HG02938 (cell line): Measurements from ENCODE around the gene SBF2.

ENCODE experiments used
- ATAC-seq: cut with Tn5 transposase; IDR thresholded peaks from one replicate; pipeline ENCODE4 v1.9.1; 2021; ENCODE audit warnings: mild to moderate bottlenecking, moderate library complexity; ENCODE audit not compliant: unreplicated experiment

SBF2 gene

DNA sequence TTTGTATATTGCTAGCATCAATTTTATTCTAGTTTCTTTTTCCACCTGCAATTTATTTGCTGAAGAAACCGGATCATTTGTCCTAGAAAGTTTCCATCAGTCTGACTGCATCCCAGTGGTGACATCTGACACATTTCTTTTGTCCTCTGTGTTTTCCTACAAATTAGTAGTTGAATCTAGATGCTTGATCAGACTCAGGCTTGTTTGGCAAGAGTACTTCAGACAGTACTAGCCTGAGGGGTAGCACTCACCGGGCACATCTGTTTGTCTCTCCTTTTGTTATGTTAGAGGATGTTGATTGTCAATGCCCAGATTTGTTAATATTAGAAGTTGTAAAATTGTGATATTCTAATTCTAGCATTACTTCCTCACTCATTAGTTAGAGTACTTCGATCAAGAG lies 425.4 kb downstream of the SBF2 start:
- no peak for ATAC-seq

- ATAC-seq, result no peak
These were observed 431.0 kb downstream of the SBF2 start for GRCh38 chr11:9862981-9863380.

DNA sequence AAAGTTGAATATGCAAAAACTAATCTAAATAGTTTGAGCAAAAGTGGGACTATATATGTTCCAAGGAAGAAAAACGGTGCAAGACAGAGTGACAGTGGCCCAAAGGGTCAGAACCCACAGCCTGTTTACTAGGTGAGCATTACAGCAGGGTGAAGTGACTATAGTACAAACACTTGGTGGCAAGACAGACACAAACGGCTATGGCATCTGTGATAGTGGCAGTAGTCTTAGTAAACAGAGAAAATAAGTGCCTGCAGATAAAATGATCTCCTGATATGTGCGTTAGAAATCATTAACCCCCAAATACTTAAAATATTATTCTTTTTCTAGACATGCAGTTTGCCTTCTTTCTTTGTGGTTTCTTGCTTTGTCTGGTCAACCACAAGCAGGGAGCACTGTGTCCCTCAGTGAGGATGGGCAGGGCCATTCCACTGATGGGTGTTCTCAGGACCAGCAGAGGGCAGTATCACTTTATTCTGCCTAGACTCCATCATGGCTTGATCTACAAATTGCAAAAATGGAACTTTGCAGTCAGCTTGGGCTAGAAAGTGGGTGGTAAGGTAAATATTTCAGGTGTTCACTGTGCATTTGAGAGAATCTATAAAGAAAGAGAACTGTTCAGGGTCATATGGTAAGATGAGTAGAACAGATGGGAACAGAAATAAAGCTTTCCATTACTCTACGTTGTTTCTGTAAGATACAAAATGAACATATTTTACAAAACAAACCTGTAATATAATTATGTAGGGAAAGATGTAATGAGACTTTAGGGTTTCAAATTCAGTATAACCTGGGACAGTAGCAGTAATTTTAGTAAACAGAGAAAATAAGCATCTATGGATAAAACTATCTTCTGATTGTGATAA lies 431.9 kb downstream of the SBF2 start:
- ATAC-seq, result peak; percentile 72

GRCh38 chr11:9859554-9860305 lies 434.3 kb downstream of the SBF2 start:
- ATAC-seq, result no peak

DNA sequence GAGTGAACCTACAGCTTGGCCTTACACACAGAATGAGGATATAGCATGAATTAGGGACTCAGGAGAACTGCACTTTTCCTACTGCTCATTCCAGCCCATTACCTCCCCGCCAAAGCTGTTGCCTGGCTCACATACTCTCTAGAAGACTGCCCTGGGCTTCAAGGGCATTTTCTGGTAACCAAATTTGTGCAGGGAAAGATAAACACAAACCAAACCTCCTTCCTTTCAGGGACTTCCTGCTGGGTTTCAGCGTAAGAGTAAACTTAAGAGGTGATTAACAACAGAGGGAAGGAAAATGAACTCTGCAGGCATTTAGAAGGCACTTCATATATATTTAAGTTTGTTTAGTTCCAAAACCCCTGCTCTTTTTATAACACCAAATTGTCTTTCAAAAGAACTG lies 435.2 kb downstream of the SBF2 start:
- no peak for ATAC-seq

DNA sequence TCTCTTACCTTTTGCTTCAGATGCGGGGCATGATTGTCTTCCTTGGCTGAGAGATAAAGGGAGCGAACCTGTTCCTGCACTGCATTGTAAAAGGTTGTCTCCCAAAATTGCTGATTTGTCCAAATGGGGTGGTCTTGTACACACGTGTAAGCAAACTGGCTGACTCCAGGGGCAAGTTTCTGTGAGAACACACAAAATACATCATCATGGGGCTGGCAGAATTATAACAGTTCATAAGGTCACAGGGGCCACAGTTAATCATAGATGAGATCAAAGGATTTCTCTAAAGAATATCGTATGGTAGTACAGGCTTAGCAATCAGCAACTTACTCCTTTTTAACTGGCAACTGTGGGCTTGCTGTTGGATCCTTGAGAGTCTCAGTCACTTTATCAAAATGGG lies 435.8 kb downstream of the SBF2 start:
- ATAC-seq, result no peak

- no peak for ATAC-seq
These were observed 438.3 kb downstream of the SBF2 start for GRCh38 chr11:9855579-9856287.

DNA sequence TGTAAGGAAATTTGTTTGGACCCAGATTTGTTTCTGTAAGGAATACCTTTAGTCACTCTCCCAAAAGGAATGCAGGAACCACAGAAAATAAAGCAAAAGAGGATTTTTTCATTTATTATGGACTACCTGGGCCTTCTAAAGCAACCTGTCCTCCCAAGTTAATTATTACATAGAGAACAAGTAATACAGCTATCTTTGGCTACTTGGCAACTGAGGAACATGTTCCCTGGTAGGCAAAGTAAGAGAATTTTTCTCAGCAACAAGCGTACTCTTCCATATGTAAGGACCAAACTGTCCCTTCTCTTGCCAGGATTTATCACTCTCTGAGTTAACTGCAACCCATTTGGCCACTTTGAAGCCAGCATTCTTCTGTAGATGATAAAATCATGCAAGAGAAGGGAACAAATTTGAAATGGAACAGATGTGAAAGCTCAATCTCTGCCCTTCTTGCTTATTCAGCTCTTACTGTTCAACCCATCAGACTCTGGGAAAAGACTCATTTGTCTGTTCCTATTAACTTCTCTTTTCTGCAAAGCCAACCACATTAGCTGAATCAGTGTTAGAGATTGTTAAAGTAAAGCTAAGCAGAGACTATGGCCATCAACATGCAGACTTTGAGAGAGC lies 440.0 kb downstream of the SBF2 start:
- no peak for ATAC-seq

DNA sequence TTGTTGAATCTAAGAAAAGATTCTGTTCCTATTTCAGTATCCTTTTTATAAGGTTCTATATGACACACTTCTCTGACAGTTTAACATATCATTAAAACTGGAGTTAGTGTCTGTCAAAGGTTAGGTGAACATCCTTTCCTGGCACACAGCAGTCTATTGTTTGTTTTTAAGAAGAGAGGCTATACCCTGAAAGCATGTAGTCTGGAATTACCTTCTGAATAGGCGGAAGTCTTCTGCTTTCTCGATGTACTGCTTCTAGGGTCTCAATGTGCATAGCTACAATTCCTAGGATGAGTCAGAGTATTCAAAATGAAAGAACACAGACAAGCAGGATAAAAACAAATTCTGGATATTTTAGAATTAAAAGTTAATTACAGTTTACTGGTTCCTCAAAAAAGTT lies 441.6 kb downstream of the SBF2 start:
- no peak for ATAC-seq

GRCh38 chr11:9851366-9851765 lies 442.7 kb downstream of the SBF2 start:
- no peak for ATAC-seq

- no peak for ATAC-seq
These were observed 443.7 kb downstream of the SBF2 start for GRCh38 chr11:9850224-9850895.

DNA sequence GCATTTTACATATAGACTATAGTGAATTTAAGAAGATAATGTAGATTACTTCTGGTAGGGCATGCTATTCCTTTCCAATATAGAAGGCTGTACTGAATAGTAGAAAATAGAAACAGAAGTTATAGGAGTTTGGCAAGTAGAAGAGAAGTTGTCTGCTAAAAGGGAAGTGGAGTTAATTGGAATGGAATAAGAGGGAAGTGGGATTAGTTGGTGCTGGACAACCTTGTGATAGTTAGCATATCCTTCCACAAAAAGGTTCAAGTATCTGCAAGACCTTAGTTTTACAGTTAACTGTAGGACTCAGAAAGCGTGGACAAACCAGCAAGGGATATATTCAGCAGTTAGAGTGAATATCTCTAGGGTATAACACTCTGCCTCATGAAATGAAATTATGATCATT lies 444.6 kb downstream of the SBF2 start:
- no peak for ATAC-seq

- ATAC-seq, result no peak
These were observed 446.4 kb downstream of the SBF2 start for GRCh38 chr11:9847636-9848035.

GRCh38 chr11:9842923-9843322 lies 451.1 kb downstream of the SBF2 start:
- ATAC-seq, result no peak

GRCh38 chr11:9840460-9841004 lies 453.5 kb downstream of the SBF2 start:
- no peak for ATAC-seq

DNA sequence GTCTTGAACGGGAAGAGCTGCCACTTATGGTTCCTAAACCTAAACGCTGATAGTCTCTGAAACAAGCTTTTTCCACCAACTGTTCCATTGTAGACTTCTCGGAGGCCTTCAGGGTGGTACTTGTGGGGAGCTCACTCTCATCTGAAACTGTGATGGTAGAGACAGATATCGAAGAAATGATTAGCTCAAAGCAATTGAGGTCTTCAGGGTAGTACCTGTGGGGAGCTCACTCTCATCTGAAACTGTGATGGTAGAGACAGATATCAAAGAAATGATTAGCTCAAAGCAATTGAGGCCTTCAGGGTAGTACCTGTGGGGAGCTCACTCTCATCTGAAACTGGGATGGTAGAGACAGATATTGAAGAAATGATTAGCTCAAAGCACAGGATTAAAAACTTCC lies 454.5 kb downstream of the SBF2 start:
- ATAC-seq, result peak; percentile 60

- ATAC-seq, result peak; percentile 70
These were observed 455.1 kb downstream of the SBF2 start for GRCh38 chr11:9838961-9839360.

DNA sequence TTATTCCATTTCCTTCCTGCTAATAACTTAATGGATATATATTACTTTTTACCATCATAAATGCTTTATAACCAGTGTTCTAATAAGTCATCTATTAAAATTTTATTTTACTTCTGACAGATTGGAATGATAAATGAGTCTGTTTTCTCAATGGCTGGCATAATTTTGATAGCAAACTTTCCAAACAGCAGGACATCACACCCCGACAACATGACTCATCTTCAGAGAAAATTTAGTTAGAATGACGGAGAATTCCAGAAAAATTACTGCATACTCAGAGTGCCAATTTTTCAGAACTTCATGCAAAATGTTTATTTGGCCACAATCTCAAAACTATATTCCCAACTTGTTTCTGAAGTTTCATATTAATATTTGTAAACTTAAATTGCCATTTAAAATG lies 455.8 kb downstream of the SBF2 start:
- no peak for ATAC-seq

GRCh38 chr11:9834291-9834690 lies 459.7 kb downstream of the SBF2 start:
- no peak for ATAC-seq

DNA sequence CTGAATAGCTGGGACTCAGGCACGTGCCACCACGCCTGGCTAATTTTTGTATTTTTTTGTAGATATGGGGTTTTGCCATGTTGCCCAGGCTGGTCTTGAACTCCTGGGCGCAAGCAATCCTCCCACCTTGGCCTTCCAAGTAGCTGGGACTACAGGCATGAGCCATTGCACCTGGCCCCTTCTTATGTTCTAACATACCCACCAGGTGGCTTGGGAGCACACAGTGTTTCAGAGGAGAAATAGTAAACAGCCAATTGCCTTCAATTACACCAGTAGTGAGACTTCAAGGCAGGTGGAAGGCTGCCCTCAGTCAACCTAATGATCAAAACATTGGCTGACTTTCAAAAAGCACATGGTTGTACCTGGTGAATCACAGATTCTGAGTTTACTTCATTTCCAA lies 462.9 kb downstream of the SBF2 start:
- ATAC-seq, result no peak
